Activated CD4-positive, alpha-beta T cell treated with anti-CD3 and anti-CD28 coated beads, Interleukin-2, amount 50 U/mL, for 1 hour (primary cell): ENCODE measurements around the gene PHKB.

Source experiments
- DNase-seq: peaks from one replicate; pipeline ENCODE4 v3.0.0-alpha.2; 2020

PHKB gene

GRCh38 chr16:47574091-47575054, 113.2 kb downstream of the PHKB start:
- no peak for DNase-seq

DNA sequence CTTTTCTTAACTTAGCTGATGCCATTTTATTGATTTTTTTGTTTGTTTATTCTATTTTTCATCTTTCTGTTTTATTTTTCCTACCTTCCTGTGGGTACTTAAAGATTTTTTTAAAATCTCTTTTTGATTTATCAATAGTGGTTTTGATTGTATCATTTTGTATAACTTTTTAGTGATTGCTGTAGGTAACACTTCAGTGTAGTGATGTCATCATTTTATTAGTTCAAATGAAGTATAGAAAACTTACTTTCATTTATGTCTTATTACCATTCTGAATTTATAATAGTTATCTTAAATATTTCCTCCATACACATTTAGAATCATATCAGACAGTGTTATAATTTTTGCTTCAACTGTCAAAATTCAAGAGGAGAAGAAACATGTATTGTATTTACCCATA, 115.9 kb downstream of the PHKB start:
- DNase-seq: no peak

DNA sequence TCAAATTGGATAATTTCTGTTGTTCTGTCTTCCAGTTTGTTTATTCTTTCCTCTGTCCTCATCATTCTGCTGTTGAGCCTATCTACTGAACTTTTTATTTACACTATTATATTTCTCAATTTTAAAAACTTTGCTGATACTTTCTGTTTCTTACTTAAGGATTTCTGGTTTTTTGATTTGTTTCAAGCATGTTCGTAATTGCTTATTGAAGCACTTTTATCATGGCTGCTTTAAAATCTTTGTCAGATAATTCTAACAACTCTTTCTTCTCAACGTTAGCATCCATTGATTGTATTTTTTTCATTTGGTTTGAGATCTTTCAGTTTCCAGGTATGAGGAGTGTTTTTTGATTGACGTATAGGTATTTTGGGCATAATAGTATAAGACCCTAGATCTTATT, 116.9 kb downstream of the PHKB start:
- DNase-seq: no peak

DNA sequence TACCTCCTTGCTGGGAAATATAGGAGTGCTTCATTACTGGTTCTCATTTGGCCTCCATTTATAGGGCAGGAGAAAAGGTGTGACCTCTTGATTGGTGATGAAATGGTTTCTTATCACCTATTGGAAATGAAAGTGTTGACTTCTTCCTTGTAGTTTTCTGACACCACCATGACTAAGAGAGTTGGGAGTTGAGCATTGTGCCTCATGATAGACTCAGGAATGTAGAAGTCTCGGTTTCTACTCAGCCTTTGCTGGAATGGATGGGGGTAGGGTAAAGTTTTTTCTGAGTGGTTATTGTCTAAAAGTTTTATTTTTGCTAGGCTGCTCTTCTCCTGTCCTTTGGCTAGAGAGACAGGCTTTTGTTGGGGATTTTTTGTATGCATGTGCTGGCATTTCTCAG, 117.4 kb downstream of the PHKB start:
- DNase-seq: no peak

DNA sequence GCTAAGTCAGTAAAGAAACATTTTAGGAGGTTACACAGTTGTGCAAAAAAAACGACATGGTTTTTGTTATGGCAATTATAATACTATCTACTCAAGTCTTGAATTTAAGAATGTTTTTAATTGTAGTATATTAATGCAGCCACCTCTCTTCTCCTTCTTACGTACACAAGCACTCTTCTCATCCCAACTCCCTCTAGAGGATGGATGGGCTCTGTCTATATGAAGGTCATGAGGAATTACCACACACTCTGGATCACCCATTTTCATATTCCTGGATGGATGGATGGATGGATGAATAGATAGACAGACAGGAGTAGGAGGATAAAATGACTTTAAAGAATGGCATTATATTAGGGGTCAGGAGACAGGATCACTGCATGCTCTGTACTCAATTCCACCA, 120.0 kb downstream of the PHKB start:
- DNase-seq: no peak

DNA sequence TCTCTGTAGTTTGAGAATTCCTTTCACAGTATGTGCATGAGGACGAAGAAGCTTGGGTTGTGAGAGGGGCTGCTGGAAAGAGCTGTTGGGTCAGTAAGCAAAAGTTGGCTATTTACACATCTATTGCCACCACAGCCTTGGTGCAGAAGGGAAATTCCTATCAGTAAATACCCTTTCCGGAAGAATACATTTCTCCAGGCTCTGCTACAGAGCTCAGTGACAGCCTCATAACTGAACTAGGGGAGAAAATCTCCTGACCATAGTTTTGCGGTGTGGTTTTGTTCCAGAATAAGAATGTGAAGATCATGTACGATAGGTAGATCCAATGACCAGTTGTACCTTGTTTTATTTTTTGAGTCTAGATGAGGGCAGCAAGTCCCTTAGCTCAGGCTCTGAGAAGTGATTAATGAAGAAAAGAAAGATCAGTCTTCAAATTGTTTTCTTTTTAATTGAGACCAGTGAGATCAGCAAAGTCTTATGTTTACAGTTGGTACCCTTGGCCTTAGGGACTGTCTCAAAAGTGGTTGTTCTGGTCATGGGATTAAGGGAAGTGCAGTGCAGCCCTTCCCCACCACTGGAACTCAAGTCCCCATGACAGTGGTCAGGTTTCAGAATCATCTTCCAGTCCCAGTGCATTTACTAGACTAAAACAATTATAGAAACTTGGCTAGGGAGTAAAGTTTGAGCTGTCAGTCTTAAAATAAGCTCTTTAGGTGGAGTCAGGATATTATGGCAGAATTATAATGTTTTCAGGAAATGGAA, 123.5 kb downstream of the PHKB start:
- DNase-seq: no peak

DNA sequence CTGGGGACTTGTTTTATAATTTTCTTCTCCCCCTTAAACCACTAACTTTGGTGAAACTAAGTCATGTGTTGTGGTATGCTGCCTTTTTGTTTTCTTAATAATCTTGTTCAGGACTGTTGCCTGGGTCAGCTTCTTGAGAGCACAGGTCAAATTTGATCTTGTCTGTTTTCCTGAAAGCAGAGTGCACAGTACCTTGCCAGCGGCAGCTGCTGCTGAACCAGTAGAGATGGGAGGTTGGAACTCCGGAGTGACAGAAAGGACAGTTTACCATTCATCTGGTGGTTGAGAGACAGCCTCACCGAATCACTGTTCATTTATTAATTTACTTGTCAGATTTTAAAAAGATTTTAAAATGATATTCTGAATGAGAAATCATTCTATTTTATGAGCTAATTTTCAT, 125.0 kb downstream of the PHKB start:
- no peak for DNase-seq

DNA sequence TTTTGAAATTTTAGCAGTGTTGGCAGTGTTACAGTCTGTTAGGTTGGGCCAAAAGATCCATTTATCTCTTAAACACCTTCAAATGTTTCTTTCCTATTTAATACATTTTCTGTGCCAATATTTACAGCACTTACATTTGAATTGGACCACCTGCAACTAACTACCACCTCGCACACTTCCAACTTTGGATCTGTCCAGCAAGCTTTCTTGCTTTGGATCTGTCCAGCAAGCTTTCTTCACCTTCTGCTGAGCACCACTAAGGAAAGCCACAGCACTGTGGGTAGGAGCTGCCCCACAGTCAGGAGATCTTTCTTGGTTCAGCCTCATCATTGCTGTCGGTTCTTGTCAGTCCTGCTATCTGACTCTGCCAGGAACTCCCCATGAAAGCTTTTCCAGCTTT, 129.3 kb downstream of the PHKB start:
- DNase-seq: no peak

DNA sequence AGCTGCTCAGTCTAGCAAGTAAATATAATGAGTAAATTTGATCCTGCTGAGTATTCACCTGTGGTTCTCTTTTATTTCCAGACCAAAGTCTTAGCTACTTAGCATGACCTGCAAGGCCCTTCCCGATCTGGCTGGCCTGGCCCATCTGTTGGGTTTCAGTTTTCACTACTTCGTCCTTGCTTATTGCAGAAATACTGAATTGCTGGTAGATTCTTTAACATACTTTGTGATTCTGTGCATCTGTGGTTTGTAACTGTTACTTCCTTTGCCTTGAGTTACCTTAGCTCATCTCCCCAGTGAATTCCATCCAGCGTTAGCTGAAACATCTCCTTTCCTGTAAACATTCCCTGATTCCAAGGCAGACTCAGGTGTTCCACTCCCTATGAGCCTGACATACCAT, 131.1 kb downstream of the PHKB start:
- DNase-seq: no peak

DNA sequence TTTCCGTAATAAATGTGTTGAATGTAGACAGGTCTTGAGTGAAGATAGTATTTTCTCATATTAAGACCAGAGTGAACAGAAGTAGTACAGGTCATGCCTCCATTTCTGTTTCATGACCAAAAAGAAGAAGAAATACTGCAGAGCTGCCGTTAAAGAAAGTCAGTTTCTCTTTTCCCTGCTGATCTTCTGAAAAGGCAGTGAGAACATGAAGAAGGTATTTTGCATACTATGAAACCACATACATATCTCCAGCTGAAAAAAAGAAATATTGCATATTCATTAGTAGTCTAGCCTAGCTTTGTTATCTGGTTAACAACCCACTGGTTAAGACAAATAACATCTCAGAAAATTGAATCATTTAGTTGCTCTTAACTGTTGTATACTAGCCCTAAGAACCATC, 138.4 kb downstream of the PHKB start:
- no peak for DNase-seq

DNA sequence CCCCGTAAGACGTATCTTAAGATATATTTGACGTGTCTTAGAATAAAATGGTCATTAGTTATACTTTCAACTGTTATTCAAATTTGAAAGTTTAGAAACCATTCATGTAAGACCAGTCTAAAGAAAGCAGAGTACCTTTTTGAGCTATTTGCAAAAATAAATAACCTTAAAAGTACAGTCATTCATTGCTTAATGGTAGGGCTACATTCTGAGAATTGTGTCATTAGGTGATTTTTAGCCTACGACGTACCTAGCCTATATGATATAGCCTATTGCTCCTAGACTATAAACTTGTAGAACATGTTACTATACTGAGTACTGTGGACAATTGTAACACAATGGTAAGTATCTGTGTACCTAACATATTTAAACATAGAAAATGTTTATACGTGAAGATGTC, 139.2 kb downstream of the PHKB start:
- no peak for DNase-seq

- DNase-seq: no peak
Observed at GRCh38 chr16:47604306-47604705, 143.2 kb downstream of the PHKB start.

- DNase-seq: no peak
Observed at GRCh38 chr16:47611042-47611441, 149.9 kb downstream of the PHKB start.

GRCh38 chr16:47611848-47612493, 150.8 kb downstream of the PHKB start:
- no peak for DNase-seq

GRCh38 chr16:47612711-47613110, 151.6 kb downstream of the PHKB start:
- no peak for DNase-seq

- DNase-seq: no peak
Observed at GRCh38 chr16:47613251-47613650, 152.1 kb downstream of the PHKB start.

DNA sequence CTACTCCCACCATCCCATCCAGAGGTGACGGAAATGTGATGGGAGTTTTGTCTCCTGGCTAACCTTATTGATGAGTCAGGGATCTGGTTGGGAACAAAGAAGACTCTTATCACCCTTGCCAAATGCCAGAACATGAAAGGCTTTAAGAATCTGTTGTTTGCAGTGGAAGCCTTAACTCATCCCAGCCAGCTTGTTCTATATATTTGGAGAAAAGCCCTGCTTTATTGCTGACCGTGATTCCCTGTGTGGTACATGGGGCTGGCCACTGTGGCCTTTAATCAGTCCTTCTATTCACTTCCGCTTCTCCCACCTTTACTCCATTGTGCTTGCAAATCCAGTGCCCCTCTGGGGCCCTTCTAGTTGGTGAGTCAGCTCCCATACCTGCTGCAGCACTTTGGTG, 156.6 kb downstream of the PHKB start:
- DNase-seq: no peak

DNA sequence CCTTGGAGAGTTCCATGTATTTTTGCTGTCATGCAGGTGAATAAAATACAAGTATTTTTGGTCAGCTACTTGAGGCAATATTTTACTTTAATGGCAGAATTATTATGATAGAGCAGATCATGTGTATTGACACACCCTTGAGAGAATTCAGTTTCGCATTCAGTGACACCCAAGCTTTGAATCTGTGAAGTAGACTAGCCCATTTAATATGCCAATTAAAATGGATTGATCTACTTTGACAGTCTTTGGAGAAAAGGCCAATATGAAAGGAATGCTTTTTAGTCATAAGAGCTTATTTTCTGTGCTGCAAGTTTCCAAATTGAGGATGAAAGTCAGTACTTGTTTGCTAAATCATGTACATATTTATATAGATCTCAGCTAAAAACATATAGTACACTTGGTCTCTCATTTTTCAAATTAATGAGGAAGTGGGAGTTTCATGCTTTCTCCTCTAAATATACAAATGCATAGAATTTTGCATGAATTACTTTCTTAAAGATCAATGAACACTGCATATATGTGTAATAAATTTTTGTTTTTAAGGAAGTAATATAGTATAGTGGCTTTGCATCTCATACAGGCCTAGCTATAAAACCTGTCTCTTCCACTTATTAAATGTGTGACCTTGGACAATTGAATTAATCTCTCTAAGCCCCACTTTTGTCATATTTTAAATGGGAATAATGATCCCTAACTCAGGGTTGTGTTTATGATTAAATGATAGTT, 161.5 kb downstream of the PHKB start:
- no peak for DNase-seq

- DNase-seq: no peak
Observed at GRCh38 chr16:47624563-47624962, 163.4 kb downstream of the PHKB start.

- no peak for DNase-seq
Observed at GRCh38 chr16:47625115-47625567, 164.0 kb downstream of the PHKB start.

- no peak for DNase-seq
Observed at GRCh38 chr16:47626246-47626645, 165.1 kb downstream of the PHKB start.

DNA sequence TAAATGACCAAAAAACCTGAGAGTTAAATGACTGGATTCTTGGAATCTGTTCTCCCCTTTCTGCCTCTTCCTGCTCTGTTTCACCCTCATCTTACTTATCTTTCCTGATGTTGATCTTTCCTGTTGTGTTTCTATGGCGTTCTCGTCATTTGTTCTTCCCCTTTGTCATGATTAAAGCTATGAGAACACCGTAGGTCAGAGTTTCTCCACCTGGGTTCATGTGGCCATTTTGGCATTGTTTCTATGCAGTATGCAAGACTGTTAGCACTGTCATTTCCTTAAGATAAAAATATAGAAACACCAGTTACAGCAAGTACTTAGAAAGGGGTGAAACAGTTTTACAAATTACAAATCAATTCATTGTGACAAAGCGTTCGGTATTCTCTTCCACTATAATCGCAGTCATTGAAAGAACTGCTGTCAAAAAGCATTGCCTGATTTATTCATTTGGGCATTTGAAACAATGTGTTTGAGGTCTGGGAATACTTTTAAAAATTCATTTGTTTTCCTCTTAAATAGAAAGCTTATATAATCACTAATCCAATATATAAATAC, 166.0 kb downstream of the PHKB start:
- no peak for DNase-seq

- DNase-seq: no peak
Observed at GRCh38 chr16:47627721-47628120, 166.6 kb downstream of the PHKB start.
